Endothelial cell of umbilical vein (primary cell): ENCODE measurements around the gene FCMR. TPM values are rescaled to one million over a fixed set of nuclear protein-coding genes. Genes with fewer than 3 reads are reported as not detected.

Source experiments
- BruUV-seq: library from RNA; stranded (reverse); fragments of 400-500 nt; replicated peaks from 2 replicates; lab custom pipeline; 2021; lab: Mats Ljungman, UMichigan
- CTCF ChIA-PET: fragments of 300-600, 350-600 bp; sonication (Branson Sonifier 250); formaldehyde crosslinking; loops from one replicate; lab custom pipeline; 2021; ENCODE audit warnings: antibody characterized with exemption, inconsistent platforms; lab: Charles Lee
- POLR2A ChIA-PET: fragments of 300-600, 350-600 bp; sonication (Branson Sonifier 250); formaldehyde crosslinking; loops from one replicate; lab custom pipeline; 2021; ENCODE audit warnings: antibody characterized with exemption, inconsistent platforms; lab: Charles Lee
- DNase-seq: peaks from one replicate; pipeline ENCODE4 v3.0.0-alpha.2; 2011; ENCODE audit warnings: low read depth, low spot score
- FAIRE-seq: peaks from 2 replicates; lab custom pipeline; 2011; peaks lifted over from hg19 to GRCh38; lab: Jason Lieb, UNC
- H2AFZ ChIP-seq: 2 replicates; pipeline ENCODE4 v1.6.0; 2012; ENCODE audit warnings: low read depth, low read length, control low read depth, inconsistent platforms
- H3K27ac ChIP-seq: 2 replicates; pipeline ENCODE4 v1.5.1; 2011; ENCODE audit warnings: low read depth, mild to moderate bottlenecking, control low read depth, low read length, moderate library complexity; ENCODE audit not compliant: insufficient read depth
- H3K27me3 ChIP-seq, 2 experiments: 2 replicates each; pipeline versions ENCODE4 v1.6.0 to v1.6.1; 2011; ENCODE audit warnings: low read length in 2 of 2, mixed read lengths in 1 of 2; ENCODE audit not compliant: control insufficient read depth in 2 of 2, insufficient read depth in 2 of 2
- H3K36me3 ChIP-seq, 2 experiments: 2 replicates in 1 of 2; 3 replicates in 1 of 2; pipeline ENCODE4 v1.5.1; 2011; ENCODE audit warnings: low read length in 2 of 2, mild to moderate bottlenecking in 1 of 2, moderate library complexity in 1 of 2; ENCODE audit not compliant: control insufficient read depth in 2 of 2, insufficient read depth in 2 of 2; ENCODE audit errors: extremely low read depth in 1 of 2
- H3K4me1 ChIP-seq: 3 replicates; pipeline ENCODE4 v1.5.1; 2011; ENCODE audit warnings: mild to moderate bottlenecking, low read length; ENCODE audit not compliant: control insufficient read depth, insufficient read depth; ENCODE audit errors: extremely low read depth
- H3K4me2 ChIP-seq: 2 replicates; pipeline ENCODE4 v1.6.1; 2011; ENCODE audit warnings: low read length, control low read depth, mixed read lengths; ENCODE audit not compliant: insufficient read depth
- H3K4me3 ChIP-seq, 3 experiments: fragments of 200-600 bp in 1 of 3; sonication (generic), shearing (Covaris generic) in 1 of 3; replicated peaks in 1 of 3; 2 replicates each; pipeline ENCODE4 v1.5.1; 2011 to 2016; ENCODE audit warnings: control low read depth in 3 of 3, low read length in 3 of 3, mild to moderate bottlenecking in 2 of 3, inconsistent platforms in 1 of 3, low read depth in 1 of 3, moderate library complexity in 1 of 3; ENCODE audit not compliant: insufficient read depth in 1 of 3
- H3K79me2 ChIP-seq: 2 replicates; pipeline ENCODE4 v1.6.0; 2012; ENCODE audit warnings: low read length, inconsistent platforms; ENCODE audit not compliant: control insufficient read depth, insufficient read depth
- H3K9ac ChIP-seq: replicated peaks from 2 replicates; pipeline ENCODE3; 2011; ENCODE audit warnings: low read length, control low read depth; ENCODE audit not compliant: insufficient read depth; ENCODE audit errors: extremely low read depth
- H3K9me1 ChIP-seq: replicated peaks from 3 replicates; pipeline ENCODE4 v1.6.0; 2011; ENCODE audit warnings: mild to moderate bottlenecking, low read length; ENCODE audit not compliant: control insufficient read depth, insufficient read depth; ENCODE audit errors: extremely low read depth
- H3K9me3 ChIP-seq: replicated peaks from 2 replicates; pipeline ENCODE4 v1.5.1; 2012; ENCODE audit warnings: low read length, inconsistent platforms; ENCODE audit not compliant: control insufficient read depth, insufficient read depth
- H4K20me1 ChIP-seq: replicated peaks from 2 replicates; pipeline ENCODE3; 2011; ENCODE audit warnings: mild to moderate bottlenecking, low read length; ENCODE audit not compliant: control insufficient read depth, insufficient read depth; ENCODE audit errors: extremely low read depth
- EZH2 ChIP-seq: IDR thresholded peaks from 2 replicates; pipeline ENCODE4 v1.6.1; 2012; ENCODE audit warnings: borderline replicate concordance, low read depth, mild to moderate bottlenecking, moderate library complexity, low read length, inconsistent platforms; ENCODE audit not compliant: severe bottlenecking
- dilution Hi-C: fragments of 300-500 bp; cut with MboI; formaldehyde crosslinking; loops from one replicate; pipeline ENCODE4 v1.15.0; 2019; ENCODE audit warnings: low sequenced_read_pairs; ENCODE audit not compliant: extremely low pct_ligation_motif_present
- intact Hi-C: fragments of 100-400 bp; cut with micrococcal nuclease; formaldehyde crosslinking; loops from one replicate; pipeline ENCODE4 v1.10.0; 2022
- polyA plus RNA-seq, 4 experiments: library from polyadenylated mRNA; depleted of rRNA in 3 of 4; stranded (reverse) in 3 of 4; unstranded in 1 of 4; fragments of >200 nt; gene quantifications; 2 replicates each; pipeline versions ENCODE4 v1.2.1 to v1.2.3, GENCODE V29; 2011 to 2012; ENCODE audit warnings: missing spikeins in 1 of 4
- total RNA-seq: library from RNA; stranded (reverse); gene quantifications from 2 replicates; pipeline ENCODE4 v1.2.3, GENCODE V29; 2021
- TF ChIP-seq, protein P1 (sequence below), 2 donors: IDR thresholded peaks; 1 replicate in 1 of 2; 2 replicates in 1 of 2; pipeline ENCODE4 v1.5.1; 2011; ENCODE audit warnings: low read length in 2 of 2, mild to moderate bottlenecking in 2 of 2, moderate library complexity in 2 of 2, control low read depth in 1 of 2, inconsistent platforms in 1 of 2, low read depth in 1 of 2; ENCODE audit not compliant: insufficient read depth in 1 of 2; ENCODE audit errors: extremely low read depth in 1 of 2

Gene FCMR
- total and polyA plus RNA-seq, 2 donors (not counting 3 experiments of a cell fraction or from before 2014, with no cell fraction given): not detected

DNA sequence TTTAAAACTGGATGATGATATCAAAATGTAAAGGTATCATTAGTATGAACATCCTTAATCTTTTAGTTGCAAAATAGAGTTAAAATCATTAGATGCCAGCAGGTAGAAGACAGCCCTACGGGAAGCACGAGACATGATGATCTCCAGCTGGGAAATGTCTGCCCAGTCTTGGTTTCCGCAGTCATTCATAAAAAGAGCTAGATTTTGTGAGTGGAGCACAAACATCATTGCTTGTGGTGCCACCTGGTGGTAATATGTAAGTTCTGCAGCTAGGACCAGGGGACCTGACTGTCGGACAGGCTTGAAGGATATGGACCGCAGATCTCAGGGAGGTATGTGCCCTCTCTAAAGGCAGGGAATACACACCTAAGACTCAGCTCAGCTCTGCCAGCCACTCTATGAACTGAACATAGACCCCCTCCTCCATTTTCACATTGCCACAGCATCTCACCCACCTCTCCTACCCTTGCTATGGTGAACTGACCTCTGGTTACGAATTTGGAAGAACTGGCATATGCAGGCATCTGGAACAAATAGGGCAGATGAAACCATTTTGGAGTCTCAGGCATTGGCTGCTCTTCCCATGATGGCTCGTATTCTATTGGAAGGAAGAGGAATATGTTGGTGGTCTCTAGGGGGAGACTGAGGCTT lies 9.2 kb downstream of the FCMR start:
- H2AFZ ChIP-seq: no peak overlapping the region
- no peak overlapping the region for H3K4me3 ChIP-seq
- no TSS peak for BruUV-seq
- intact Hi-C loops (loop anchor here (1.0 to 10.0 kb wide), 5 partner anchors 103 to 587 kb away; no protein-coding TSS in a partner anchor), dilution Hi-C loops (no loop called here)
- no peaks in the 10 kb centered on the region for H4K20me1 ChIP-seq
- FAIRE-seq (peak; percentile 92), DNase-seq (peak; percentile 75)
- no peaks in the 10 kb centered on the region for H3K36me3 ChIP-seq
- H3K27me3 ChIP-seq: peaks cover 35 to 36% of the 10 kb centered on the region in 2 experiments
- H3K4me2 ChIP-seq: no peak overlapping the region
- H3K27ac ChIP-seq: no peak overlapping the region
- H3K79me2 ChIP-seq: no peaks in the 10 kb centered on the region
- no peak overlapping the region for H3K9ac ChIP-seq
- H3K9me3 ChIP-seq: no peaks in the 10 kb centered on the region
- TF ChIP-seq, protein P1, sequence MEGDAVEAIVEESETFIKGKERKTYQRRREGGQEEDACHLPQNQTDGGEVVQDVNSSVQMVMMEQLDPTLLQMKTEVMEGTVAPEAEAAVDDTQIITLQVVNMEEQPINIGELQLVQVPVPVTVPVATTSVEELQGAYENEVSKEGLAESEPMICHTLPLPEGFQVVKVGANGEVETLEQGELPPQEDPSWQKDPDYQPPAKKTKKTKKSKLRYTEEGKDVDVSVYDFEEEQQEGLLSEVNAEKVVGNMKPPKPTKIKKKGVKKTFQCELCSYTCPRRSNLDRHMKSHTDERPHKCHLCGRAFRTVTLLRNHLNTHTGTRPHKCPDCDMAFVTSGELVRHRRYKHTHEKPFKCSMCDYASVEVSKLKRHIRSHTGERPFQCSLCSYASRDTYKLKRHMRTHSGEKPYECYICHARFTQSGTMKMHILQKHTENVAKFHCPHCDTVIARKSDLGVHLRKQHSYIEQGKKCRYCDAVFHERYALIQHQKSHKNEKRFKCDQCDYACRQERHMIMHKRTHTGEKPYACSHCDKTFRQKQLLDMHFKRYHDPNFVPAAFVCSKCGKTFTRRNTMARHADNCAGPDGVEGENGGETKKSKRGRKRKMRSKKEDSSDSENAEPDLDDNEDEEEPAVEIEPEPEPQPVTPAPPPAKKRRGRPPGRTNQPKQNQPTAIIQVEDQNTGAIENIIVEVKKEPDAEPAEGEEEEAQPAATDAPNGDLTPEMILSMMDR (IDR thresholded peaks at IDR 0.05; ENCODE audit: extremely low read depth in 1 of 2, insufficient read depth in 1 of 2, low read depth in 1 of 2, low read length in 2 of 2): peak; percentile 71 to 82
- TF ChIP-seq EZH2: no peak
- ChIA-PET POLR2A (interaction anchor here (0.8 kb wide), 1 partner anchor 300 kb away, joined by 3 read pairs; the partner anchor contains the start of gene EIF2D), CTCF (interaction anchor here (0.7 to 3.6 kb wide), 74 partner anchors 9 to 760 kb away, joined by 3 to 64 read pairs (median 4); partner anchors contain the start of genes DYRK3, EIF2D, FCMR and IL20)
- no peaks in the 10 kb centered on the region for H3K9me1 ChIP-seq
- H3K4me1 ChIP-seq: no peaks in the 10 kb centered on the region
